GM19438 (cell line): Measurements from ENCODE around the gene RNPS1.
A peak's percentile ranks its signal among the peaks of the same experiment; 100 is the strongest.

Source experiments
- ATAC-seq: cut with Tn5 transposase; IDR thresholded peaks from one replicate; pipeline ENCODE4 v1.9.1; 2021; ENCODE audit warnings: low read depth; ENCODE audit not compliant: unreplicated experiment

RNPS1 gene, protein sequence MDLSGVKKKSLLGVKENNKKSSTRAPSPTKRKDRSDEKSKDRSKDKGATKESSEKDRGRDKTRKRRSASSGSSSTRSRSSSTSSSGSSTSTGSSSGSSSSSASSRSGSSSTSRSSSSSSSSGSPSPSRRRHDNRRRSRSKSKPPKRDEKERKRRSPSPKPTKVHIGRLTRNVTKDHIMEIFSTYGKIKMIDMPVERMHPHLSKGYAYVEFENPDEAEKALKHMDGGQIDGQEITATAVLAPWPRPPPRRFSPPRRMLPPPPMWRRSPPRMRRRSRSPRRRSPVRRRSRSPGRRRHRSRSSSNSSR

DNA sequence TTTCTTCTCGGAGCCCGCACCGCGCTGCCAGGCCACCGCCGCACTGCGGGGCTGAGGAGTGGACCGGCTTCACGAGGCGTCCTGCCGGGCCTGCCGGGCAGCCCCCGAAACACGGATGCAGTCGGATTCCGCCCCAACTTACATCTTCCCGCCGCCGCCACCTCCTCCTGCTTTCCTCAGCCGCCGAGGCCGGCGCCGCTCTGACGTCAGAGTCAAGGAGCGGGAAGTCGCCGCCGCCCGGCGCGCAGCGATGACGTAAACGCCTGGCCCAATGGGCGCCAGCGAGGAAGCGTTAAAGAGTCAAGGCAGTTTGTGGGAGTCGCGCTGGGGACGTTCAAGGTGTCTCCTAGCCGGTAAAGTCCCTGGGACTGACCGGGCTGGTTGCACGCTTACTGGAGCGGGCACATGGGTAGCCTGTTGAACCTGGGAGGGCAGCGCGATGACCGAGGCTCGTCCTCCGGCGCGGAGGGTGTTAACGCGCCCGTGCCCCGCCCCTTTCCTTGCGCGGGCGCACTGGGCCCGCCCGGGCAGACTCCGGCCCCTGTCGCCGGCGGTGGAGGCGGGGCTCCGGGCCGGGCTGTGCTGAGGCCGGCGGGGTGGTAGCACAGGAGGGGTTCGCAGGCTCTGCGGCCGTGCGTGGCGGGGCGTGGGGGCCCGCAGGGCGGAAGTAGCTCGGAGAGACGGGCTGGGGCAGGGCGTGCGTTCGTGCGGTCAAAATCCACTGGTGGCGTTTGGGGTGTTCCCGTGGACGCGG, at the start of gene RNPS1:
RNPS1 (minus strand) TSS at position 214 of the 754 bp plus-strand sequence. CDS start 3,483 bp downstream, outside the sequence.
- ATAC-seq: peak; percentile 80

DNA sequence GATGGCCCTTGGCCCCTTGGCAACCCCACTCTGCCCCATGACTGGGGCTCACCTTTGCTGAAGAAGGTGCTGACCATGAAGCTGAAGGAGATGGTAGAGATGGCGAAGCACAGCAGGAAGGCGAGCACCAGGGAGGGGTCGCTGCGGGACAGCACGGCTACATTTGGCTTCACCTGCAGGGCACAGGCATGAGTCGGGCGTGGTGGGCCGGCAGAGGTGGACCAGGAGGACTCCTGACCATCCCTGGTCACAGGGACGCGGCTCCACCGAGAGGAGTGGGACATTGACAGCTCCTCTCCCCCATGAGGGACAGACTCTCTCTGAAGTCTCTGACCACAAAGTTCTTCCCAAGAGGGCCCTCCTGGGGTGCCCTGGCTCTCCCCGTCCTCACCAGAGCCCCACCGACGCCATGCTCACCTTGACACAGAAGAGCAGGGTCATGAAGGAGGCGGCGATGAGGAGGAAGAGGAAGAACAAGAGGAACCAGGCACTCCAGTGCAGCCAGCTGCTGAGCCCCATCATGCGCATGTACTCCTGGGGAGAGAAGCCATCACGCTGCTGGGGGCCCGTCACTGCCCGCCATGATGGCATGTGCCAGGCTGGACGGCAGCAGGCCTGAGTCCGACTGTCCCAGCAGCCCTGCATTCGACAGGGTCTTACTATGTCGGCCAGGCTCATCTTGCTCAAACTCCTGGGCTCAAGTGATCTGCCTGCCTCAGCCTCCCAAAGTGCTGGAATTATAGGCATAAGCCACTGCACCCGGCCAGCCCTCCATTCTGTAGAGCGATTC, 49.5 kb upstream of the RNPS1 start:
- ATAC-seq: no peak

DNA sequence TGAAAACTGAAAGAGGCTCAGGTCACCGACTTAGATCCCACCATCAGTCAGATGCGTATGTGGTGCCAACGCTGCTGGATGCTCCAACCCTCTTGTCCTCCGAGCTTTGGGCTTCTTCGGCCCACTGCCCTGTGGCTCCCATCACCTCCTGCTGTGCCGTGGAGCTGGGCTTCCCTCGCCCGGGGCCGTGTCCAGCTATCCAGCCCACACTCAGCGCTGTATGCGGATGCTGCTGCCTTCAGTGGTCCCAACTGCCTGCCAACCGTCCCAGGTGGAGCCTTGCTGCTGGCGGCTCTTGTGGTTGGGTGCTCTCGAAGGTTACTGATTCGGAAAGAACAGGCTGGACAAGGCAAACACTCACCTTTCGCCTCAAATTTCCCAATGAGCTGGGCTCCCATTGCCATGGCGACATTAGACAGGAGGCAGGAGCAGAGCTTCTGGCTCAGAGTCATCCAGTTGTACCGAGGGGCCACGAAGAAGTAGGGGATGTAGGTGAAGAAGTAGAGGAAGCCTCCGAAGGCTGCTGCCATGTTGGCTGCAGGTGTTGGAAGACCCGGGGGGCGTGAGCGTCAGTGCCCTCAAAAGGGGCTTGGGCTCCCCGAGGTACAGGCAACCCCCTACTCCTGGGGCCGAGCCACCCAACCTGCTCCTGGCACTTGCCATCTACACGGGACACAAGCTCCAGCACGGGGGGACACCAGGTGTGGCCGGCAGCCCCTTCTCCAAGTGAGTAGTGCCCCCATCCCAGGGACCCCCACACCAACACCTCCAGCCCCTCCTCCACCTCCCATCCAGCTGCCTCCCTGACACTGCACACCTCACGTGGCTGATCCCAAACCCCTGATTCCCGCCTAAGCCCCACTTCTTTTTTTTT, 40.4 kb upstream of the RNPS1 start:
- ATAC-seq: no peak

DNA sequence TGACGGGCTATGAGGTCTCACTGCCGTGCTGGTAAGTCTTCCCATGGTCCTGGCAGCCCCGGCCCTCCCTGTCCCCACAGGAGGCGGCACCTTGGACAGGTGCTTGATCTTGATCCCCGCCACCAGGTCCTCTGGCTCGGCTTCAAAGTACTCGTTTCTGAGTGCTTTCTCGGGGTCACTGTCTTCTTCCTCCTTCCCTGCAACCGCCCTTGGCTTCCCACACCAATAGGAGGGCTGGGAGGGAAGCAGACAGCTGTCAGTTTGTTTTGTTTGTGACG, 31.9 kb upstream of the RNPS1 start:
- ATAC-seq: no peak

DNA sequence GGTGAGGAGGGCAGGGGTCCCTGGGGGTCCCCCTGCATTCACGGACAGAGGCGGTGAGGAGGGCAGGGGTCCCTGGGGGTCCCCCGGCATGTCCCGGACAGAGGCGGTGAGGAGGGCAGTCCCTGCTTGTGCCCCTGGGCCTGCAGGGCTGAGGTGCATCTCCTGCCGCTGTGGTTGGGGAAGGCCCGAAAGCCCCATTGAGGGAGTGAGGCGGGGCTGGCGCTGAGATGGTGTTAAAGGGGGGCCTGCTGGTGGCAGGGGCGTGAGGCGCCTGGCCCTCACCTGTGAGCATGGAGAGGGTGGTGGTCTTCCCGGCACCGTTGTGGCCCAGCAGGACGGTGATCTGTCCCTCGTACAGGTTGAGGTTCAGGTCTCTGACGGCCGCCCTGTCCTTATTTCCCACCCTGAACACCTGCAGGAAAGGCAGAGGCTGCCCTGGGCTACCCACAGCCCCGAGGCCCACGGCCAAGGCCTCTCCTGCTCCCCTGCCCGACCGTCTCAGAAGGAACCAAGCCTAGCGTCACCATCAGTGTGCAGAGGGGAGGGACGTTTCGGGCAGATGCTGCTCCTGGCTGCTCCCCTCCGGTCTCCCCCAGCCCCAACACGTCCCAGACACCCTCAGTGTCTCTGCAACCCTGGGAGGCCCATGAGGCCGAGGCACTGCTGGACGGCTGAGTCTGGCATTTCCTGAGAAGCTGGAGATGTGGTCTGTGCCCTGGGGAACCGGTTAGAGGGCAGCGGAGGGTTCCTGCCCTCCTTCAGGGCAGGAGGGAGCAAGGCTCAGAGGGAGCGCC, 31.4 kb upstream of the RNPS1 start:
- no peak for ATAC-seq

DNA sequence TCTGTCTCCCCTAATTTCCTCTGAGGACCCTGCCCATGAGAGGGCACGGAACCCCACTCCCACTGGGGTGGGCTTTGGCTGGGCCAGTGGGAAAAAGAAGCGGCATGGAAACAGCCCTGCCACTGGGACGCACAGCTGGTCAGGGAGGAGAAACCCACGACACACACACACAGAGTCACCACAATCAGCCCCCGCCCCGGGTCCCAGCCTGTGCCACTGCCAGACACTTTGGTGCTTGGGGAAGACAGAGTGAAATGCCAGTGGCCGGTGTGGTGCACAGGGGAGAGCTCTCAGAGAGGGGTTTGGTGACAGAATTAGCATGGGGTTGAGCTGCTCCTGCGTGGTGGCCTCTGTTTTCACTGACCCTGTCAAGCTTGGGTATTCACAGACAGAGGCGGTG, 30.7 kb upstream of the RNPS1 start:
- ATAC-seq: no peak

DNA sequence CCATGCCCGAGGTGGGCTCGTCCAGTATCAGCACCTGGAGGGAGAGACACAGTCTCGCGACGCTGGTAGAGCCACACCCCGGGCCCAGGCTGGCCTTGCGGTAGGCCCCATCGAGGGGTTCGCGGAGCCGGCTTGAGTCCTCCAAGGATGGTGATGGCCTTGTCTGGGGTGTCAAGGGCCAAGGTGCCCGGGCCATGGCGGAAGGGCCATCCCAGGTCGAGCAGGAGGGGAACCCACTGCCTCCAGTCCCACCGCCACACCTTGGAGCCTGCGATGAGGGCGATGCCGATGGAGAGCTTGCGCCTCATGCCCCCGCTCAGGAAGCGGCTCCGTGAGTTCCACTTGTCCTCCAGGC, 29.6 kb upstream of the RNPS1 start:
- ATAC-seq: no peak

DNA sequence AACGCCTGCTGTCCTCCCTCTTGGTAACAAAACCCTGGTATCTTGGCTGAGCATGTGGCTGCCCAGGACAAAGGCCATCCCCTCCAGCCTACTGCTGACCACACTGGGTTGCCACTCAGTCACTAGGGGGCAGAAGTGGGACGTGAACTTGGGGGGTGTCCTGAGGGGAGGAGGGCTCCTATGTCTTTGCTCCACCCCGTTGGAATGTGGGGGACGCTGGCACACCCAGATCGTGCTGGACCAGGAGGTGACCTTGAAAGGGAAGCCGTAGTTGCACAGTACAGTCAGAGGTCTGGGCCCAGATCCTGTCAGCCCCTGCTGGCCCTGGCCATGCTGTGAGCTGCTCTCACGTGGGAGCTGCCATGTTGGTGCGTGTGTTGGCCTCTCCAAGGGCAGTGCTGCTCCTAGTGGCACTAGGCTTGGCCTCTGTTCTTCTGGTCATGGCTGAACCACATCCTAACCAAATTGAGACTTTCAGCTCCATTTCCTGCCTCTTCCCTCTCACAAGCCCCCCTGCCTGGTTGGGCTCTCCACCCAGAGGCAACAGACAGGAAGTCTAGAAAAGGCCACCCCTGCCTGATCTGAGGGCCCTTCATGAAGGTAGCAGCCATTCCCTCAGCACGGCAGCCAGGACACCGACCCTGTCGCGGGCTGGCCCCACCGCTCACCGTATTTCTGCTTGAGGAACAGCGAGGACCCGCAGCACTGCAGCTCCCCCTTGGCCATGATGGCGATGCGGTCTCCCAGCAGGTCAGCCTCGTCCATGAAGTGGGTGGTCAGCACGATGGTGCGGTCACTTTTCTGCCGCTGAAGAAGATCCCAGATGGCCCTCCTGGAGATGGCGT, 29.0 kb upstream of the RNPS1 start:
- no peak for ATAC-seq

DNA sequence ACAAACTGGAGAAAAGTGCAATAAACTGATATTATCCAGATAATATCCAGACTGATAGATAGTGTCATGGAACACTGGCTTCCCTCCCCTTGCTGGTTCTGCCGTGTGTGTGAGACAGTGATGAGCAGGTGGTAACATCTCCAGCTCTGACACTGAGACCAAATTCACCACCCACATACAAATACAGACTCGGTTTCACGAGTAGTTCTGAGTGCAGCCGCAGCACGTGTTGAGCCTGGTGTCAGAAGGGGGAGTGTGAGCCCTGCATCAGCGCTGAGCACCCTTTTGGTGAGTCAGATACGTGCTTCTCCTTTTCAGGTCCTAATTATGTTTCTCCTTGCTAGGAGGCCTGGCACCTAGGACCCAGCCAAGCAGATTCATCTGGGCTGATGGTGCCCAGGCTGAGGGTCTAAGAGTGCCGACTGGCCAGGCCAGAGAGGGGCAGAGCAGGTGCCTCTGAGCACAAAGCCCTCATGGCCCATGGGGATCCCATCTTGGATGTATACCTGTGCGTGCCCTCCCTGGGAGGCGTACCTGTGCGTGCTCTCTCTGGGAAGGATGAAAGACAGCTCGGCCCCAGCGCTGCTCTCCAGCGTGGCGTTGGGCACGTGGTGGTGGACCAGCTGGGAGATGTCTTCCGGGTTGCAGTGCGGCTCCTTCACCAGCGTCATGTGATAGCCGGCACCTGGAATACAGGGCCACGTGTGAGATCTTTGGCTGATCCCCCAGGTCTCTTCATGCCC, 27.3 kb upstream of the RNPS1 start:
- no peak for ATAC-seq

DNA sequence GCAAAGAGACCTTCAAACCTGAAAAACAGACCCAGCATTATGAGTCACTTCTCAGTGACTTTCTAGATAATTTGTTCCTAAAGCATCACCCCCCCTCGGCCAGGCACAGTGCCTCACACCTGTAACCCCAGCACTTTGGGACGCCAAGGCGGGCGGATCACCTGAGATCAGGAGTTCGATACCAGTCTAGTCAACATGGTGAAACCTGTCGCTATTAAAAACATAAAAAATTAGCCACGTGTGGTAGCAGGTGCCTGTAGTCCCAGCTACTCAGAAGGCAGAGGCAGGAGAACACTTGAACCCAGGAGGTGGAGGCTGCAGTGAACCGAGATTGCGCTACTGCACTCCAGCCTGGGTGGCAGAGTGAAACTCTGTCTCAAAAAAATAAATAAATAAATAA, 24.3 kb upstream of the RNPS1 start:
- no peak for ATAC-seq

DNA sequence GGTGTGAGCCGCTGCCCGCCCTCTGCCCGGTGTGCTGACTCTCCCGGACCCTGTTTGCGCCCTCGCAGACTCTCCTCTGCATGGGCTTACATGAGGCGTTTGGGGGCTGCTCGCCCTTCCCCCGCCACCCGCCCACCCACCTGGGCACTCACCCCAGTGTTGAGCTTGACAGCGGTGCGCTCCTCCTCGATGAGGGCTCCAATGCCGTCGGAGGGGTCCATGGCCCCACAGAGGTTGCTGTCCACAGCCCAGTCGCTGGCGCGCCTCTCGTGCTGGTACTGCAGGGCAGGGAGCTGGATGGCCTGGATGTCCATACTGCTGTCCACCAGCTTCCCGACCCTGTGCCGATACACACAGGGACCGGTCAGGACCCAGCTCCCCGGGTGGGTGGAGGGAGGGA, 21.4 kb upstream of the RNPS1 start:
- no peak for ATAC-seq

DNA sequence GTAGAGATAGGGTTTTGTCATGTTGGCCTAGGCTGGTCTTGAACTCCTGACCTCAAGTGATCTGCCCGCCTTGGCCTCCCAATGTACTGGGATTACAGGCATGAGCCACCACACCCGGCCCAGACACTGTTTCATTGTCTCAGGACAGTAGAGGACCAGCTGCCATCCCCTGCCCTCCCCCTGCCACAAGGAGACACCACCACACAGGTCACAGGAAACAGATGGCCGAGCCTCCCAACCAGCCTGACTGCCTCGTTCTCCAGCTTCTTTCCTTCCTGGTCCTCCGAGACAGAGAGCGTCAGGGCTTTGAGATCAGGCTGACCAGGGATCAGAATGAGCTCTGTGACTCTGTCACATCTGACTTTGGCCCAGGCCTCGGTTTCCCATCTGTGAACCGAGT, 20.8 kb upstream of the RNPS1 start:
- ATAC-seq: no peak

DNA sequence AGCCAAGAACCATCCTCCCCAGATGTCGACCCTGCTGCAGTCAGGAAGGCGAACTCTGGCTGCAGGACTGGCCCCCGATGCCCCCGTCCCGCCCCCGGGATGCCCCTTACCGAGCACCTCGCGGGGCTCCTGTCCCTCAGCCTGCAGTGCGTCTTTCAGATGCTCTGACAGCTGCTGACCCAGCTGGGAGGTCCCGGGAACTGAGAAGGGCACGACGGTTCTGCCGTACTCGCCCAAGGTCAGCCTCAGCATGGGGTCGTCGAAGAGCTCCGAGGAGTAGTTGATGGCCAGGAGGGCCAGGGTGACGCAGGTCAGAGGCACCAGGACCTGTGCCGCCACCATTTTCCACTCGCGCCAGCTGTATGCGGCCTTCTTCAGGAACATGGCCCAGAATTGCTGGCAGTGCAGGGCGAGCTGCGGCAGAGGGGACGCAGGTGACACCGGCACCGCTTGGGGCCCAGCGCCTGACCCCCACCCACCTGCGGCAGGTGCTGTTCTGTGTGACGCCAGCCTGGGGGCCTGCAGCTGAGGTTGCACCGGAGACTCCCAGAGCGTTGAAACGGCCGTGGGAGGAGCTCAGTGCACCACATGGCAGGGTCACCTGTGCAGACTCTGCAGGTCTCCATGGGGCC, 20.1 kb upstream of the RNPS1 start:
- ATAC-seq: no peak

DNA sequence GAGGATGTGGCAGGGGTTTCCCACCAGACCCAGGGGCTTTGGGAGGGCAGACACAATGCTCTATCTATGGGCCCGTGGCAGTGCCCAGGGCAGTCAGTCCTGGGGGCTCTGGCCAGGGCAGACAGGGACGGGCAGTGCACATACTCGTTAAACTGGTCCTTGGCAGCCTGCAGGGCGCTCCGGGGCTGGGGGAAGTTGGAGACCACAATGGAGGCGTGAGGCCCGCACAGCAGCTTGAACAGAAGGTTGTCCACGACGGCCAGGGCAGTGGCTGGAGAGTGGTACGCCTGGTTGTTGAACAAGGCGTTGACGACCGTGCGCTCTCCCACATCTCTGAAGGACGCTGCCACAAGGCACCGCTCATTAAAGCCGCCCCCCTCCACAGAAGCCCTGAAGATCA, 18.6 kb upstream of the RNPS1 start:
- ATAC-seq: no peak

DNA sequence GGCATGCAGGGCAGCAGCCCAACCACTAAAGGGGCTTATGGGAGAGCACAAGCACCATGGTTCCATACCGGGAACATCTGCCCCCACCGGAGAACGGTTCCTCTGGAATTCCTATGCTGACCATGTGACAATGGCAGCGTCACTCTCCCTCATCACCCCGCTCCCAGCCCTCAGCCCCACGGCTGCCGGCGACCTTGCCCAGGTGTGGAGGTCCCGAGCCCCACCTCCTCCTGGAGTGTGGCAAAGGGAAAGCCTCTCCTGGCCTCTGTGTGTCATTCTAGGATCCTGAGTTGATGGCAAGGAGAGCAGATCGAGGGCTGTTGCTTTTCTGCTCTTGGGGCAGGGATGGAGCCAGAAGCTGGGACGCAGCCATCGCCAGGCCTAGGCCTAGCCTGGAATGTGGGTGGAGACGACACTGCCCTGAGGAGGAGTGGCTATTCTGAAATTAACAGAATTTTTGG, 17.8 kb upstream of the RNPS1 start:
- ATAC-seq: no peak

DNA sequence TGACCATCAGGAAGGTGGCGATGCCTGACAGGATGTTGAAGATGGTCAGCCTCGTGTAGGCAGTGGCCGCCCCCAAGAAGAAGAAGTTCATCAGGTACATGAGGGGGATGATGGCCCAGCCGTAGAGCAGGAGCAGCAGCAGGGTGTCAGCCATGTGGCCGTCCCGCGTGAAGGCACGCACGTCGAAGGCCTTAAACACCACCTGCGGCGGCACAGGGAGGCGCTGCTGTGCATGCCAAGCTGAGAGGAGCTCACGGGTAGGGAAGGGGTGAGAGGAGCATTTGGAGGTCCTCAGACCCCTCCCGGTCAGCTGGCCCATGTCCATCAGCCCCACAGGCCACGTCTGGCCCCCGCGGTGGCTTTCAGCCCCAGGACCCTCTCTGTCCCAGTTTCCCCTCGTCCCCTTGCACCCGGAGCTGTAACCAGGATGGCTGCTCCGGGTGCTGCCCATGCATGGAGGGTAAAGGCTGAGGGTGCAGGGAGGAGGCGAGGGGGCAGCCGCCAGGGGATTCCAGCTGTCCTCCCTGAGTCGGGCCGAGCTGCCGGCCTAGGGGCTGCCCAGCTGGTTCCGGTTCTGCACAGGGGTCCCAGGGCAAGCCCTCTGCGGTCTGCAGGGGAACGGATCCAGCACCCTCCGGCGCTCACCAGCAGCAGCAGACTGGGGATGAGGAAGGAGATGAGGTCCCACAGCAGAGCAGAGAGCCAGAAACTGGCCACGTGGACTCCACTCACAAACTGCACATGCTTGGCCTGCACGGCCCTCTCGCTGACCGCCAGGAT, 17.1 kb upstream of the RNPS1 start:
- no peak for ATAC-seq
